Astrocyte (in vitro differentiated cells and primary cell): ENCODE results near the gene POP5. TPM values are rescaled to one million over a fixed set of nuclear protein-coding genes. Genes with fewer than 3 reads are reported as not detected.
A peak's percentile ranks its signal among the peaks of the same experiment; 100 is the strongest.
"Not testable (repeated sequence)": the region's sequence is repeated elsewhere in the genome, so short reads cannot be mapped to it uniquely, and the experiment has no call there.

Source experiments
- DNase-seq: peaks from one replicate; pipeline ENCODE4 v3.0.0-alpha.2; 2010; ENCODE audit warnings: low read depth
- FAIRE-seq: peaks from 2 replicates; lab custom pipeline; 2011; peaks lifted over from hg19 to GRCh38; lab: Jason Lieb, UNC
- H2AFZ ChIP-seq: 2 replicates; pipeline ENCODE4 v1.6.0; 2012; ENCODE audit warnings: low read depth, low read length, inconsistent platforms
- H3K27ac ChIP-seq: 2 replicates; pipeline ENCODE4 v1.5.1; 2011; ENCODE audit warnings: low read depth, low read length, inconsistent platforms
- H3K27me3 ChIP-seq: 2 replicates; pipeline ENCODE4 v1.6.0; 2011; ENCODE audit warnings: low read length, inconsistent platforms; ENCODE audit not compliant: insufficient read depth
- H3K36me3 ChIP-seq: 2 replicates; pipeline ENCODE4 v1.5.1; 2011; ENCODE audit warnings: low read length, inconsistent platforms; ENCODE audit not compliant: insufficient read depth
- H3K4me1 ChIP-seq: 2 replicates; pipeline ENCODE4 v1.5.1; 2011; ENCODE audit warnings: low read length, inconsistent platforms; ENCODE audit not compliant: insufficient read depth
- H3K4me2 ChIP-seq: 2 replicates; pipeline ENCODE4 v1.6.0; 2012; ENCODE audit warnings: low read length, inconsistent platforms
- H3K4me3 ChIP-seq: 2 replicates; pipeline ENCODE4 v1.5.1; 2011; ENCODE audit warnings: low read depth, mild to moderate bottlenecking, low read length, inconsistent platforms; ENCODE audit not compliant: insufficient read depth
- H3K79me2 ChIP-seq: 2 replicates; pipeline ENCODE4 v1.6.0; 2012; ENCODE audit warnings: mild to moderate bottlenecking, low read length, inconsistent platforms; ENCODE audit not compliant: insufficient read depth
- H3K9ac ChIP-seq: 2 replicates; pipeline ENCODE4 v1.6.0; 2012; ENCODE audit warnings: mild to moderate bottlenecking, low read length, inconsistent platforms
- H3K9me3 ChIP-seq: 2 replicates; pipeline ENCODE4 v1.5.1; 2012; ENCODE audit warnings: low read depth, mild to moderate bottlenecking, low read length, inconsistent platforms; ENCODE audit not compliant: insufficient read depth
- H4K20me1 ChIP-seq: 2 replicates; pipeline ENCODE4 v1.6.0; 2012; ENCODE audit warnings: low read length, inconsistent platforms; ENCODE audit not compliant: insufficient read depth
- H3K27ac Mint-ChIP-seq: one replicate; pipeline ENCODE4 v1.8.0; 2021; ENCODE audit warnings: mild to moderate bottlenecking, mixed read lengths; ENCODE audit not compliant: unreplicated experiment
- H3K27me3 Mint-ChIP-seq: one replicate; pipeline ENCODE4 v1.8.0; 2021; ENCODE audit warnings: low read depth, mixed read lengths; ENCODE audit not compliant: unreplicated experiment
- H3K36me3 Mint-ChIP-seq: one replicate; pipeline ENCODE4 v1.8.0; 2021; ENCODE audit warnings: low read depth, mixed read lengths; ENCODE audit not compliant: unreplicated experiment
- H3K4me1 Mint-ChIP-seq: one replicate; pipeline ENCODE4 v1.8.0; 2021; ENCODE audit warnings: low read depth, mixed read lengths; ENCODE audit not compliant: unreplicated experiment
- H3K4me3 Mint-ChIP-seq: one replicate; pipeline ENCODE4 v1.8.0; 2021; ENCODE audit warnings: mild to moderate bottlenecking, moderate library complexity, mixed read lengths; ENCODE audit not compliant: unreplicated experiment
- H3K9me3 Mint-ChIP-seq: one replicate; pipeline ENCODE4 v1.8.0; 2021; ENCODE audit warnings: mild to moderate bottlenecking, mixed read lengths; ENCODE audit not compliant: unreplicated experiment
- EZH2 ChIP-seq: IDR thresholded peaks from 2 replicates; pipeline ENCODE4 v1.6.1; 2012; ENCODE audit warnings: mild to moderate bottlenecking, low read length, inconsistent platforms; ENCODE audit not compliant: insufficient read depth
- total RNA-seq: library from RNA; stranded (reverse); gene quantifications from 2 replicates; pipeline ENCODE4 v1.2.1, GENCODE V29; 2021
- TF ChIP-seq, protein P1 (sequence below): IDR thresholded peaks from 2 replicates; pipeline ENCODE4 v1.5.1; 2011; ENCODE audit warnings: low read depth, mild to moderate bottlenecking, inconsistent platforms, low read length, moderate library complexity; ENCODE audit not compliant: insufficient read depth

Gene POP5
- total RNA-seq, 1 donor from 2014 or later = 31.3 TPM

DNA sequence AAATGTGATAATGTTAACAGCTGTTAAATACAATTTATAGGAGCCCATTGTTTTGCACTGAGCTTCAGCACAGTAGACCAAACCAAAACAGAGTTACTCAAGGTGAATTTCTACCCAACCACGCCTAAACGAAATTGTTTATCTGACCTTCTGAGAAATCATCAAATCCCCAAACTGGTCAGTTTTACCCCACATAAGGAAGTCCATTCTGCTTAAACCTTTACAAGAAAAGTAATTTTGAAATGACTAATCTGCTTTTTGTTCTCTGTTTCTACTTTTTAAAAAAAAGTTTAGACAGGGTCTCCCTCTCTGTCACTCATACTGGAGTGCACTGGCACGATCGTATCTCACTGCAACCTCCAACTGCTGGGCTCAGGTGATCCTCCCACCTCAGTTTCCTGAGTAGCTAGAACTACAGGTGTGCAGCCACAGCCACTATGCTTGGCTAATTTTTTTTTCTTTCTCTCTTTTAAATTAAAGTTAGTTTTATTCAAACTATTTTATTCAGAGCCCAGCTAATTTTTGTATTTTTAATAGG lies 48.4 kb downstream of the POP5 start:
- FAIRE-seq (no peak), DNase-seq (no peak)
- peaks cover 21% of the 10 kb centered on the region for H3K4me1 Mint-ChIP-seq
- H3K36me3 Mint-ChIP-seq = peaks cover 3% of the 10 kb centered on the region
- no peak overlapping the region for H3K27ac Mint-ChIP-seq
- no peak overlapping the region for H3K4me2 ChIP-seq
- no peaks in the 10 kb centered on the region for H3K9me3 Mint-ChIP-seq
- H4K20me1 ChIP-seq = peaks cover 31% of the 10 kb centered on the region
- no peak overlapping the region for H3K27ac ChIP-seq
- no peak overlapping the region for H3K9ac ChIP-seq
- H3K4me3 Mint-ChIP-seq = no peak overlapping the region
- H3K4me1 ChIP-seq = peaks cover 26% of the 10 kb centered on the region
- H3K79me2 ChIP-seq = peaks cover 44% of the 10 kb centered on the region
- H3K9me3 ChIP-seq = no peaks in the 10 kb centered on the region
- no peaks in the 10 kb centered on the region for H3K27me3 ChIP-seq
- H2AFZ ChIP-seq = no peak overlapping the region
- no peak overlapping the region for H3K4me3 ChIP-seq
- TF ChIP-seq, protein P1, sequence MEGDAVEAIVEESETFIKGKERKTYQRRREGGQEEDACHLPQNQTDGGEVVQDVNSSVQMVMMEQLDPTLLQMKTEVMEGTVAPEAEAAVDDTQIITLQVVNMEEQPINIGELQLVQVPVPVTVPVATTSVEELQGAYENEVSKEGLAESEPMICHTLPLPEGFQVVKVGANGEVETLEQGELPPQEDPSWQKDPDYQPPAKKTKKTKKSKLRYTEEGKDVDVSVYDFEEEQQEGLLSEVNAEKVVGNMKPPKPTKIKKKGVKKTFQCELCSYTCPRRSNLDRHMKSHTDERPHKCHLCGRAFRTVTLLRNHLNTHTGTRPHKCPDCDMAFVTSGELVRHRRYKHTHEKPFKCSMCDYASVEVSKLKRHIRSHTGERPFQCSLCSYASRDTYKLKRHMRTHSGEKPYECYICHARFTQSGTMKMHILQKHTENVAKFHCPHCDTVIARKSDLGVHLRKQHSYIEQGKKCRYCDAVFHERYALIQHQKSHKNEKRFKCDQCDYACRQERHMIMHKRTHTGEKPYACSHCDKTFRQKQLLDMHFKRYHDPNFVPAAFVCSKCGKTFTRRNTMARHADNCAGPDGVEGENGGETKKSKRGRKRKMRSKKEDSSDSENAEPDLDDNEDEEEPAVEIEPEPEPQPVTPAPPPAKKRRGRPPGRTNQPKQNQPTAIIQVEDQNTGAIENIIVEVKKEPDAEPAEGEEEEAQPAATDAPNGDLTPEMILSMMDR = no peak
- no peak for TF ChIP-seq EZH2
- H3K27me3 Mint-ChIP-seq = no peaks in the 10 kb centered on the region
- peaks cover 2% of the 10 kb centered on the region for H3K36me3 ChIP-seq

GRCh38 chr12:120530418-120530761 lies 50.8 kb downstream of the POP5 start:
- not testable (repeated sequence) for H3K9me3 Mint-ChIP-seq, H4K20me1 ChIP-seq, H3K36me3 Mint-ChIP-seq, H3K4me3 Mint-ChIP-seq, H3K36me3 ChIP-seq, FAIRE-seq, H3K9me3 ChIP-seq, H3K9ac ChIP-seq, H3K27me3 ChIP-seq, H3K27ac Mint-ChIP-seq, H3K27me3 Mint-ChIP-seq, H3K4me1 Mint-ChIP-seq, H3K27ac ChIP-seq, H2AFZ ChIP-seq, H3K4me3 ChIP-seq, DNase-seq
- peaks cover 20% of the 10 kb centered on the region for H3K79me2 ChIP-seq
- H3K4me2 ChIP-seq = peak overlapping the region; percentile 90
- peaks cover 12% of the 10 kb centered on the region for H3K4me1 ChIP-seq

DNA sequence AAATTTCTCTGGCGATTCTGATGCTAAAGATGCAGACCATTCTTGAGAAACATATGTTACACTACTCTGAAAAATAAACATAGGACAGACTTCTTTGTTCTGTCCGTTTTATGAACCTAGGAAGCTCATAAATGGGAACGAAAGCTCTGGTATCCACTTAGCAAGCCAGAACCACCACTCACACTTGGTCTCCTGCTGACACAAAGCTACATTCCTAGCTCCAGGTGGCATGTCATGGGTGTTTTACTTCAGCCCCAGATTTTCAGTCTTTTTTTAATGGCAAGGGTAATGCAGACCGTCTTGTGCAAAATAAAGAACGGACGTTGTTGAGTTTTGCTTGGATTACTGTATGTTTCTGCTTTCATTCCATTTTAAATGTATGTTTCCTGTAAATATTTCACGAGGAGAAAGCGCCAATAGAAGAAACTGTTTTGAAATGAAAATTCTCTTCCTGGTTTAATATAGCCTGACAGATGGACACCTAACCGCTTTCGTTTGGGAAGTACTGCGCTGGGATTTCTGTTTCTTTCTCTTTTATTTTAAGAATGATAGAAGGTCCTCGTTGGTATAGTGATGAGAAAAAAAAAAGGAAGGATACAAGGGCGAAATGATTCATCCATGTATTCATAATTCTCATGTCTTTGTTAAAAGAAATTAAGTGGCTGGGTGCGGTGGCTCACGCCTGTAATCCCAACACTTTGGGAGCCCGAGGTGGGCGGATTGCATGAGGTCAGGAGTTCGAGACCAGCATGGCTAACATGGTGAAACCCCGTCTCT lies 51.4 kb downstream of the POP5 start:
- peak overlapping the region; percentile 92 for H3K9ac ChIP-seq
- no peaks in the 10 kb centered on the region for H3K9me3 Mint-ChIP-seq

More for the DNA sequence above, 51.4 kb downstream of the POP5 start:
- Histone ChIP-seq H3K79me2 (peaks cover 14% of the 10 kb centered on the region), H3K9me3 (no peaks in the 10 kb centered on the region), H3K27me3 (no peaks in the 10 kb centered on the region), H3K4me3 (peak overlapping the region; percentile 85), H3K27ac (peak overlapping the region; percentile 96), H3K36me3 (no peaks in the 10 kb centered on the region), H2AFZ (peak overlapping the region; percentile 80), H4K20me1 (peaks cover 2% of the 10 kb centered on the region), H3K4me2 (peak overlapping the region; percentile 90), H3K4me1 (peaks cover 9% of the 10 kb centered on the region)
- Mint-ChIP-seq H3K4me1 (peaks cover 9% of the 10 kb centered on the region), H3K27me3 (no peaks in the 10 kb centered on the region), H3K27ac (peak overlapping the region; percentile 98), H3K36me3 (no peaks in the 10 kb centered on the region), H3K4me3 (peak overlapping the region; percentile 100)
- TF ChIP-seq EZH2 = no peak
- TF ChIP-seq, protein P1 = peak; percentile 3
- peak; percentile 42 for DNase-seq
- FAIRE-seq = no peak
